SK-N-MC (cell line): Measurements from ENCODE around the gene LTC4S.

ENCODE experiments used
- EZH2 ChIP-seq: fragments of 200-600 bp; sonication (generic); IDR thresholded peaks from one replicate; pipeline ENCODE4 v1.6.1; 2017; ENCODE audit warnings: antibody characterized with exemption
- POLR2AphosphoS5 ChIP-seq: IDR thresholded peaks from 2 replicates; pipeline ENCODE4 v1.6.1; 2012; ENCODE audit warnings: mild to moderate bottlenecking, low read depth, low read length, borderline replicate concordance

- TF ChIP-seq EZH2 (no peak), POLR2AphosphoS5 (no peak)
Measured at GRCh38 chr5:179801304-179802206, 7.8 kb downstream of the LTC4S start.
